ENCODE data around the gene CWH43. TPM values are rescaled to one million over a fixed set of nuclear protein-coding genes. Genes with fewer than 3 reads are reported as not detected.

Gene CWH43
- total RNA-seq (not detected), polyA plus RNA-seq (not detected)
- long read RNA-seq, donor 1, result 0 reads
- long read RNA-seq, donor 2, result 0 reads
- long read RNA-seq, donor 3, result 0 reads
- long read RNA-seq, donor 4, result 0 reads

DNA sequence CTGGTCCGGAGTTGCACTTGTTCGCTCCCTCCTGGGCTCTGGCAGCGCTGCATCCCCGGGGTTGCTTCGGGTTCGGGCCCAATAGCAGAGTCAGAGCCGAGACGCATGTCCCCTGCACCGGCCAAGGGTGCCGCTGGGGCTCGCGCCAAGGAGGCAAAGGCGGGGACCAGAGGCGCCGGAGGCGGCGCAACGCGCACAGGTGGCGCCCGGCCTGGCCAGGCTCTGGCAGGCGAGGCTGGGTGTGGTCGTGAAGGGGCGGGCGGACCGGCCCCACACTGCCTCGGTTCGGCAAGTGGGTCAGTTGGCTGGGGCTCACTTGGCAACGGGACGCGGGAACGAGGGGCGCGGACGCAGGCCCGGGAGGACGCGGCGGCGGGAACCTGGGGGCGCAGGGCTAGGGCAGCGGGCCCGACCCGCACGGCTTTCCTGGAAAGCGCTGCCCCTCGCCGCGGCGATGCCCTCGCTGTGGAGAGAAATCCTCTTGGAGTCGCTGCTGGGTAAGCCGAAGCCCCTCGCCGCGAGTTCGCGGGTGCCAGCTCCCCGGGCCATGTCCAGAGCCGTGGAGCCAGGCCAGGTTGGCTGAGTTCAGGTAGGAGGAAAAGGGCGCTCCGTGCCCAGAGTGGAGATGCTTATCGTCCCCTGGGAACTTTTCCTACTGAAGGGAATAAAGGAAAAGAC is at the start of gene CWH43:
CWH43 (plus strand) TSS at position 300 of the 678 bp plus-strand sequence; CDS start at position 455, 155 bp downstream.
- Histone ChIP-seq H3K4me1 (ENCODE audit: control insufficient read depth, insufficient read depth, low read length) (no peaks in the 10 kb centered on the region), H3K4me3 (ENCODE audit: low read length) (no peak within 1 kb of the TSS), H3K27ac (ENCODE audit: low read length) (no peak within 1 kb of the TSS), H3K9me3 (ENCODE audit: control insufficient read depth, low read length) (no peaks in the 10 kb centered on the region), H3K27me3 (ENCODE audit: control insufficient read depth, insufficient read depth) (no peaks in the 10 kb centered on the region)
- DNase-seq (peak in 1 of 3 donors; percentile 40), ATAC-seq (no peak)
- 3% methylated on average over 63 of the region's 63 CpGs for WGBS
- intact Hi-C loops (cut with DNase I), result no loop called here

GRCh38 chr4:48937033-48937432 is 49.0 kb upstream of the CWH43 start:
- ATAC-seq (no peak), DNase-seq (no peak)
- Histone ChIP-seq H3K27ac (ENCODE audit: low read length) (no peak overlapping the region), H3K9me3 (ENCODE audit: control insufficient read depth, low read length) (no peaks in the 10 kb centered on the region), H3K27me3 (ENCODE audit: control insufficient read depth, insufficient read depth) (no peaks in the 10 kb centered on the region), H3K4me3 (ENCODE audit: low read length) (no peak overlapping the region), H3K4me1 (ENCODE audit: control insufficient read depth, insufficient read depth, low read length) (no peaks in the 10 kb centered on the region)
- intact Hi-C loops (cut with DNase I), result no loop called here
- 86% methylated on average over 2 of the region's 2 CpGs for WGBS

- no peak overlapping the region for H3K4me3 ChIP-seq (ENCODE audit: low read length)
- intact Hi-C loops (cut with DNase I), result no loop called here
- H3K27me3 ChIP-seq (ENCODE audit: control insufficient read depth, insufficient read depth), result no peaks in the 10 kb centered on the region
- no peak overlapping the region for H3K27ac ChIP-seq (ENCODE audit: low read length)
- WGBS, result 77% methylated on average over 3 of the region's 3 CpGs
- ATAC-seq, result no peak
- no peak for DNase-seq
- no peaks in the 10 kb centered on the region for H3K4me1 ChIP-seq (ENCODE audit: control insufficient read depth, insufficient read depth, low read length)
- no peaks in the 10 kb centered on the region for H3K9me3 ChIP-seq (ENCODE audit: control insufficient read depth, low read length)
Observed at GRCh38 chr4:48938831-48939230, 47.2 kb upstream of the CWH43 start.

- DNase-seq, result no peak
- intact Hi-C loops (cut with DNase I), result no loop called here
- Histone ChIP-seq H3K4me1 (ENCODE audit: control insufficient read depth, insufficient read depth, low read length) (no peaks in the 10 kb centered on the region), H3K27me3 (ENCODE audit: control insufficient read depth, insufficient read depth) (no peaks in the 10 kb centered on the region), H3K9me3 (ENCODE audit: control insufficient read depth, low read length) (no peaks in the 10 kb centered on the region), H3K27ac (ENCODE audit: low read length) (no peak overlapping the region), H3K4me3 (ENCODE audit: low read length) (no peak overlapping the region)
- ATAC-seq, result no peak
Observed at GRCh38 chr4:48939785-48940184, 46.3 kb upstream of the CWH43 start.

- no peak for DNase-seq
- H3K27me3 ChIP-seq (ENCODE audit: control insufficient read depth, insufficient read depth), result no peaks in the 10 kb centered on the region
Observed at GRCh38 chr4:48943387-48943786, 42.7 kb upstream of the CWH43 start.

GRCh38 chr4:48944252-48944651 is 41.8 kb upstream of the CWH43 start:
- H3K27ac ChIP-seq (ENCODE audit: low read length), result no peak overlapping the region
- intact Hi-C loops (cut with DNase I), result no loop called here
- no peaks in the 10 kb centered on the region for H3K27me3 ChIP-seq (ENCODE audit: control insufficient read depth, insufficient read depth)
- 83% methylated on average over 8 of the region's 8 CpGs for WGBS
- H3K9me3 ChIP-seq (ENCODE audit: control insufficient read depth, low read length), result no peaks in the 10 kb centered on the region
- no peak overlapping the region for H3K4me3 ChIP-seq (ENCODE audit: low read length)
- no peak for DNase-seq
- H3K4me1 ChIP-seq (ENCODE audit: control insufficient read depth, insufficient read depth, low read length), result no peaks in the 10 kb centered on the region
- ATAC-seq, result peak; percentile 28 to 36

More at GRCh38 chr4:48943387-48943786, 42.7 kb upstream of the CWH43 start:
- intact Hi-C loops (cut with DNase I), result no loop called here
- ATAC-seq, result no peak
- 64% methylated on average over 1 of the region's 1 CpG for WGBS
- no peaks in the 10 kb centered on the region for H3K4me1 ChIP-seq (ENCODE audit: control insufficient read depth, insufficient read depth, low read length)
- no peaks in the 10 kb centered on the region for H3K9me3 ChIP-seq (ENCODE audit: control insufficient read depth, low read length)
- H3K4me3 ChIP-seq (ENCODE audit: low read length), result no peak overlapping the region
- no peak overlapping the region for H3K27ac ChIP-seq (ENCODE audit: low read length)

GRCh38 chr4:48944756-48945241 is 41.3 kb upstream of the CWH43 start:
- Histone ChIP-seq H3K27me3 (ENCODE audit: control insufficient read depth, insufficient read depth) (no peaks in the 10 kb centered on the region), H3K27ac (ENCODE audit: low read length) (no peak overlapping the region), H3K9me3 (ENCODE audit: control insufficient read depth, low read length) (no peaks in the 10 kb centered on the region), H3K4me1 (ENCODE audit: control insufficient read depth, insufficient read depth, low read length) (no peaks in the 10 kb centered on the region), H3K4me3 (ENCODE audit: low read length) (no peak overlapping the region)
- DNase-seq, result no peak
- WGBS, result 70% methylated on average over 6 of the region's 6 CpGs
- intact Hi-C loops (cut with DNase I), result no loop called here
- ATAC-seq, result no peak

GRCh38 chr4:48945981-48946380 is 40.1 kb upstream of the CWH43 start:
- DNase-seq (no peak), ATAC-seq (no peak)
- intact Hi-C loops (cut with DNase I), result no loop called here
- Histone ChIP-seq H3K27ac (ENCODE audit: low read length) (no peak overlapping the region), H3K27me3 (ENCODE audit: control insufficient read depth, insufficient read depth) (no peaks in the 10 kb centered on the region), H3K4me3 (ENCODE audit: low read length) (no peak overlapping the region), H3K4me1 (ENCODE audit: control insufficient read depth, insufficient read depth, low read length) (no peaks in the 10 kb centered on the region), H3K9me3 (ENCODE audit: control insufficient read depth, low read length) (no peaks in the 10 kb centered on the region)
- 67% methylated on average over 2 of the region's 2 CpGs for WGBS

DNA sequence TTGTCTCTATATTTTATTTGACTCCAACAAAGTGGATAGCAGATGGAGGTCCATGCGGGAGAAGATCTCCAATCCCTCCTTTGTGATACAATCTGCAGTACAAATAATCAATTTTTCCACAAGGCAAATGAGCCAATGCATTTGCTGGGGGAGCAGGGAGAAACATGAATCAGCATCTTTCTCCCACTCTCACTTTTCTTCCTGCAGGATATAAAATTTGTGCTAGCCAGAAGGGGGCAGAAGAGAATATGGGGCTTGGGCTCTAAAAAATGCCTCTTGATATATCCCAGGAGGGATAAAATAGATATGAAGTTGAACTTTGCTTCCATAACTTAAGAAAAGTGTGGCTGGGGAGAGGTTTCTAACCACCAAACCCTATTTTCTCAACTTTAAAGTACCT is 38.3 kb upstream of the CWH43 start:
- no peak overlapping the region for H3K27ac ChIP-seq (ENCODE audit: low read length)
- no peak for ATAC-seq
- H3K4me1 ChIP-seq (ENCODE audit: control insufficient read depth, insufficient read depth, low read length), result no peaks in the 10 kb centered on the region
- no peaks in the 10 kb centered on the region for H3K27me3 ChIP-seq (ENCODE audit: control insufficient read depth, insufficient read depth)
- no peak for DNase-seq
- H3K4me3 ChIP-seq (ENCODE audit: low read length), result no peak overlapping the region
- intact Hi-C loops (cut with DNase I), result no loop called here
- 93% methylated on average over 1 of the region's 1 CpG for WGBS
- H3K9me3 ChIP-seq (ENCODE audit: control insufficient read depth, low read length), result no peaks in the 10 kb centered on the region

GRCh38 chr4:48949086-48949485 is 37.0 kb upstream of the CWH43 start:
- H3K4me3 ChIP-seq (ENCODE audit: low read length), result no peak overlapping the region
- no peak overlapping the region for H3K27ac ChIP-seq (ENCODE audit: low read length)
- H3K4me1 ChIP-seq (ENCODE audit: control insufficient read depth, insufficient read depth, low read length), result no peaks in the 10 kb centered on the region
- no peaks in the 10 kb centered on the region for H3K9me3 ChIP-seq (ENCODE audit: control insufficient read depth, low read length)
- ATAC-seq (no peak), DNase-seq (no peak)
- intact Hi-C loops (cut with DNase I), result no loop called here
- no peaks in the 10 kb centered on the region for H3K27me3 ChIP-seq (ENCODE audit: control insufficient read depth, insufficient read depth)

GRCh38 chr4:48949518-48950219 is 36.4 kb upstream of the CWH43 start:
- DNase-seq (no peak), ATAC-seq (no peak)
- no peaks in the 10 kb centered on the region for H3K9me3 ChIP-seq (ENCODE audit: control insufficient read depth, low read length)
- no peaks in the 10 kb centered on the region for H3K27me3 ChIP-seq (ENCODE audit: control insufficient read depth, insufficient read depth)
- no peak overlapping the region for H3K27ac ChIP-seq (ENCODE audit: low read length)
- H3K4me3 ChIP-seq (ENCODE audit: low read length), result no peak overlapping the region
- intact Hi-C loops (cut with DNase I), result loop anchor here in 1 of 4 donors (10.0 kb wide), 1 partner anchor 375 kb away; no protein-coding TSS in a partner anchor
- WGBS, result 78% methylated on average over 4 of the region's 4 CpGs
- no peaks in the 10 kb centered on the region for H3K4me1 ChIP-seq (ENCODE audit: control insufficient read depth, insufficient read depth, low read length)

Data from right cardiac atrium (tissue), 5 donors.